Activated T-cell treated with anti-CD3 and anti-CD28 coated beads for 48 hours (primary cell): ENCODE measurements around the gene ADCY3.

ENCODE experiments used
- DNase-seq: peaks from one replicate; pipeline ENCODE4 v3.0.0-alpha.2; 2020; ENCODE audit warnings: low read depth

ADCY3 gene

GRCh38 chr2:24874035-24874434 lies 46.0 kb downstream of the ADCY3 start:
- no peak for DNase-seq

- no peak for DNase-seq
These were observed 46.4 kb downstream of the ADCY3 start for GRCh38 chr2:24873619-24874018.

GRCh38 chr2:24872344-24873115 lies 47.5 kb downstream of the ADCY3 start:
- no peak for DNase-seq

- DNase-seq = no peak
These were observed 48.1 kb downstream of the ADCY3 start for GRCh38 chr2:24871852-24872333.

GRCh38 chr2:24870891-24871705 lies 48.9 kb downstream of the ADCY3 start:
- DNase-seq = no peak

GRCh38 chr2:24870440-24870839 lies 49.6 kb downstream of the ADCY3 start:
- no peak for DNase-seq

GRCh38 chr2:24866946-24867345 lies 53.1 kb downstream of the ADCY3 start:
- DNase-seq = no peak

- DNase-seq = no peak
These were observed 56.4 kb downstream of the ADCY3 start for GRCh38 chr2:24863641-24864040.

GRCh38 chr2:24861500-24861899 lies 58.5 kb downstream of the ADCY3 start:
- DNase-seq = no peak

GRCh38 chr2:24860631-24861030 lies 59.4 kb downstream of the ADCY3 start:
- DNase-seq = no peak

- DNase-seq = no peak
These were observed 60.0 kb downstream of the ADCY3 start for GRCh38 chr2:24859968-24860600.

GRCh38 chr2:24858996-24859395 lies 61.0 kb downstream of the ADCY3 start:
- DNase-seq = no peak

GRCh38 chr2:24857746-24858145 lies 62.3 kb downstream of the ADCY3 start:
- DNase-seq = no peak

GRCh38 chr2:24856791-24857211 lies 63.2 kb downstream of the ADCY3 start:
- no peak for DNase-seq

GRCh38 chr2:24855726-24856125 lies 64.3 kb downstream of the ADCY3 start:
- no peak for DNase-seq

GRCh38 chr2:24855022-24855622 lies 64.9 kb downstream of the ADCY3 start:
- DNase-seq = no peak

GRCh38 chr2:24853996-24854395 lies 66.0 kb downstream of the ADCY3 start:
- DNase-seq = no peak

- no peak for DNase-seq
These were observed 67.0 kb downstream of the ADCY3 start for GRCh38 chr2:24853046-24853445.

GRCh38 chr2:24852431-24853020 lies 67.5 kb downstream of the ADCY3 start:
- DNase-seq = no peak

- no peak for DNase-seq
These were observed 68.0 kb downstream of the ADCY3 start for GRCh38 chr2:24852026-24852425.

- no peak for DNase-seq
These were observed 69.1 kb downstream of the ADCY3 start for GRCh38 chr2:24850944-24851343.

GRCh38 chr2:24845691-24846090 lies 74.3 kb downstream of the ADCY3 start:
- DNase-seq = no peak
